Activated naive CD8-positive, alpha-beta T cell treated with anti-CD3 and anti-CD28 coated beads, Interleukin-2, amount 50 U/mL, for 24 hours (primary cell): ENCODE data around the gene SLC35C1.

Experiments
- ATAC-seq: fragments of 150-1000 bp; cut with Tn5 transposase; one replicate; pipeline ENCODE4 v1.10.0; 2021
- DNase-seq: peaks from one replicate; pipeline ENCODE4 v3.0.0; 2021
- H3K27ac Mint-ChIP-seq: one replicate; pipeline ENCODE4 v1.8.0; 2021; ENCODE audit warnings: mild to moderate bottlenecking, mixed read lengths
- H3K27me3 Mint-ChIP-seq: one replicate; pipeline ENCODE4 v1.8.0; 2021; ENCODE audit warnings: mixed read lengths
- H3K36me3 Mint-ChIP-seq: one replicate; pipeline ENCODE4 v1.8.0; 2021; ENCODE audit warnings: low read depth, mixed read lengths
- H3K4me1 Mint-ChIP-seq: one replicate; pipeline ENCODE4 v1.8.0; 2021; ENCODE audit warnings: mixed read lengths
- H3K4me3 Mint-ChIP-seq: one replicate; pipeline ENCODE4 v1.8.0; 2021; ENCODE audit warnings: mild to moderate bottlenecking, moderate library complexity, mixed read lengths
- H3K9me3 Mint-ChIP-seq: one replicate; pipeline ENCODE4 v1.8.0; 2021; ENCODE audit warnings: mixed read lengths

SLC35C1 gene

GRCh38 chr11:45855308-45855707, 50.4 kb downstream of the SLC35C1 start:
- Mint-ChIP-seq H3K4me1 (peaks cover 13% of the 10 kb centered on the region), H3K27me3 (no peaks in the 10 kb centered on the region), H3K9me3 (no peaks in the 10 kb centered on the region), H3K27ac (no peak overlapping the region), H3K4me3 (no peak overlapping the region), H3K36me3 (peaks cover 11% of the 10 kb centered on the region)
- no peak for ATAC-seq
- no peak for DNase-seq

GRCh38 chr11:45856044-45856468, 51.1 kb downstream of the SLC35C1 start:
- ATAC-seq (no peak), DNase-seq (no peak)
- Mint-ChIP-seq H3K36me3 (peaks cover 13% of the 10 kb centered on the region), H3K27me3 (no peaks in the 10 kb centered on the region), H3K9me3 (no peaks in the 10 kb centered on the region), H3K27ac (no peak overlapping the region), H3K4me1 (peaks cover 9% of the 10 kb centered on the region), H3K4me3 (no peak overlapping the region)

GRCh38 chr11:45857961-45858474, 53.1 kb downstream of the SLC35C1 start:
- Mint-ChIP-seq H3K4me3 (no peak overlapping the region), H3K9me3 (no peaks in the 10 kb centered on the region), H3K36me3 (peaks cover 17% of the 10 kb centered on the region), H3K4me1 (no peaks in the 10 kb centered on the region), H3K27ac (no peak overlapping the region), H3K27me3 (no peaks in the 10 kb centered on the region)
- no peak for DNase-seq
- ATAC-seq, result no peak

- ATAC-seq, result no peak
- DNase-seq, result no peak
- Mint-ChIP-seq H3K4me1 (no peaks in the 10 kb centered on the region), H3K4me3 (no peak overlapping the region), H3K27me3 (no peaks in the 10 kb centered on the region), H3K36me3 (peaks cover 17% of the 10 kb centered on the region), H3K27ac (no peak overlapping the region), H3K9me3 (no peaks in the 10 kb centered on the region)
Measured at GRCh38 chr11:45858751-45859398, 53.9 kb downstream of the SLC35C1 start.

- Mint-ChIP-seq H3K9me3 (no peaks in the 10 kb centered on the region), H3K27ac (no peak overlapping the region), H3K4me1 (no peaks in the 10 kb centered on the region), H3K27me3 (no peaks in the 10 kb centered on the region), H3K36me3 (peaks cover 17% of the 10 kb centered on the region), H3K4me3 (no peak overlapping the region)
- DNase-seq (no peak), ATAC-seq (no peak)
Measured at GRCh38 chr11:45859661-45860140, 54.8 kb downstream of the SLC35C1 start.

GRCh38 chr11:45860348-45860747, 55.4 kb downstream of the SLC35C1 start:
- H3K27ac Mint-ChIP-seq, result no peak overlapping the region
- no peak for ATAC-seq
- DNase-seq, result no peak
- H3K4me1 Mint-ChIP-seq, result no peaks in the 10 kb centered on the region
- peaks cover 17% of the 10 kb centered on the region for H3K36me3 Mint-ChIP-seq
- no peak overlapping the region for H3K4me3 Mint-ChIP-seq
- H3K27me3 Mint-ChIP-seq, result no peaks in the 10 kb centered on the region
- no peaks in the 10 kb centered on the region for H3K9me3 Mint-ChIP-seq

- no peak for ATAC-seq
- H3K4me3 Mint-ChIP-seq, result no peak overlapping the region
Measured at GRCh38 chr11:45860764-45861510, 56.0 kb downstream of the SLC35C1 start.

More at GRCh38 chr11:45860764-45861510, 56.0 kb downstream of the SLC35C1 start:
- no peaks in the 10 kb centered on the region for H3K9me3 Mint-ChIP-seq
- no peaks in the 10 kb centered on the region for H3K27me3 Mint-ChIP-seq
- H3K27ac Mint-ChIP-seq, result no peak overlapping the region
- no peaks in the 10 kb centered on the region for H3K4me1 Mint-ChIP-seq
- peaks cover 21% of the 10 kb centered on the region for H3K36me3 Mint-ChIP-seq
- DNase-seq, result no peak
